C4-2B (cell line): ENCODE data around the gene MEIS1.

Experiments
- H3K27ac ChIP-seq: fragments of 450-650 bp; 2 replicates; pipeline ENCODE4 v1.5.1; 2017
- CTCF ChIP-seq: fragments of 450-650 bp; conservative IDR thresholded peaks from 2 replicates; pipeline ENCODE4 v1.5.1; 2017; ENCODE audit warnings: mild to moderate bottlenecking
- ZFX ChIP-seq: fragments of 450-650 bp; IDR thresholded peaks from 2 replicates; pipeline ENCODE4 v1.6.1; 2017

MEIS1 gene

DNA sequence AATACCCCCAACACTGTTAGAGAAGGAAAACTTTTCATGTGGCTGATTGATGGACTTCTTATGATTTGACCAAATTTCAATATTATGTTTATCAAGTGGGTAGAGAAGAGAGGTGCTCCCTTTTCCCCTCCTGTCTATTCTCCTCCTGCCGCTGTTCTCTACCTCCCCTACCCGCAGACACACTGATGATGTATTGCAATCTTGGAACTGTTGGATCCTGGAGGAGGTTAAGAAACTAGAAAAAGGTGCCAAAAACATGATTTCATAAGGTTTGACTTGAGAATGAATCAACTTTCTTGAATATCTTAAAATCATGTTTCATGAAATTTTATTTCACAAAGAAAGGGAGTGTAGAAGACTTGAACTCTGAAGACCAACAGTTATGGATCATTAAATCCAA is 125.8 kb downstream of the MEIS1 start:
- TF ChIP-seq CTCF (no peak), ZFX (no peak)
- no peak overlapping the region for H3K27ac ChIP-seq

DNA sequence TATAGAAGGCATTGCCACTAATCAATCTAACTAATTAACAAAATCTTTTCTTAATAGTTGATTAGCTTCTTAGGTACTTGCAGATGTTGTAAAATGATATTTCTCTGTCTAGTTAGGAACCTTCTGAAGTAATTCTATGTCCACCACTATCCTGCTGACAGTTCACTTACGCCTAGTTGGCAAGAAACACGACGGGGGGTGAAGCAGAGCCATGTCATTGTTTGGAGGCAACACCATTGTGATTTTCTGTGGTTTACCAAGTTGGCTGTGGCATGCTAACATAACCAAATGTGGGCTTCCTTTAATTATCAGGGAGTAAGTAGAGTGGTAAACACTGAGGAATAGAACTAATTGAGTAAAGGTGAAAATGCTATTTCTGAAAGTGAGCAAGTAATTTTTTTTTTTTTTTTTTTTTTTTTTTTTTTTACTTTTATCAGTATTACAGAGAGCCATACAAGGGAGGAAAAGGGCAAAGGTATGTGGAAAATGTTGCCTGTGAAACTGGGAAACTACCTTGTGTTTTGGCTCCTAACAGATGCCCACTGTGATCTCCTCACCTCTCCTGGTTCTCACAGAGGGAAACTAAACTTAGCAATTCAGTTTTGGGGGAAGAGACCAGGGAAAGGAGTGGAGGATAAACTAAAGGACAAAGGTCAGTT is 126.8 kb downstream of the MEIS1 start:
- no peak overlapping the region for H3K27ac ChIP-seq
- TF ChIP-seq CTCF (no peak), ZFX (no peak)

DNA sequence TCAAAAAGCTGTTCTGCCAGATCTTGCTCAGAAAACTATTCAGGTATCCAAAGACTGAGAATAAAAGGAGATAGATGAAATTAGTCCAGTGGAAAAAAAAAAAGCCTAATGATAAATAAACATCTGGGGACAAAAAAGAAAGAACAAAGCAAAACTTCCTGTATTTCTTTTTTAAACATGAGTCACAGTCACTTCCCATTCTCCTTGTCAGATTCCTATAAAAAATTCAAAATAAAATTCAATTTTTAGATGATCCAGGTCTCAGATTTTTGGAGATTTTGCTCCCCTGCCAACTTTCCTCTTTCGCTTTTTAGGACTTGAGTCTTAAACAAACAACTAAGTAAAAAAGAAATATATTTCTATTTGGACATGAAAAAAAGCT is 127.4 kb downstream of the MEIS1 start:
- no peak for TF ChIP-seq ZFX
- no peak for TF ChIP-seq CTCF

DNA sequence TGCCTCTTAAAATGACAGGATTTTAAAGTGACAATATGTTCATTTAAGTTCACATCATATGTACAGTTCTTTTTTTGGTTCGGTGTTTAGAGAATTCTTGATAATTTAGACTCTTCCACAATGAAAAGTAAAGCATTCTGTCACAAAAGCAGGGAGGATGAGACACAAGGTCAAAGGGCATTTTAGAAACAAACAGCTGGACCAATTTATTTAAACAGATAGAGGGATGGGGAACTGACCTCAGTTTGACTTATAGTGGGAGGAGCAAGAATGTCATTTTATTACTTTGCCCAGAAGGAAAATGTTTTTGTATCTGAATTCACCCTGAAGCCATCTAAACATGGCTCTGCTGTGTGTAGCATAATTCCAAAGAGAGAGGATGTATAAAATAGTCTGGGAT is 128.5 kb downstream of the MEIS1 start:
- no peak for TF ChIP-seq ZFX
- no peak for TF ChIP-seq CTCF

More for the DNA sequence above, 127.4 kb downstream of the MEIS1 start:
- no peak overlapping the region for H3K27ac ChIP-seq

DNA sequence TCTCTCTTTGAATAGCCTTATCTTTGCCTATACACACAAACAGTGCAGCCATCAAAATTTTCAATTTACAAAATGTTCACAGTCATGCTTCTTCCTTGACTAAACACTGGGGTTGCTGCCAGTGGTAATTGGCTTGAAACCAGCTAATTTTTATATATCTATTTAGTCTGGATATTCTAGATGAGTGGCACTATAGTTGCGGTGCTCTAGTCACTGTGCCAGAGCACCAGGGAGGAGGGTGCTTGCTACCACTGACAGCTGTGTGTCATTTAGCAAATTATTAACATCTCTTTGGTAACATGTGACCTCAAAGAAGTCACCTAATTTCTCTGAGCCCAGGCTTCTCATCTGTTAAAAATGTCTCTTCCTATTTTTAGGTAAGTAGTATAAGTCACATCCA is 130.4 kb downstream of the MEIS1 start:
- H3K27ac ChIP-seq: no peak overlapping the region
- TF ChIP-seq CTCF (no peak), ZFX (no peak)

More for the DNA sequence above, 128.5 kb downstream of the MEIS1 start:
- H3K27ac ChIP-seq: no peak overlapping the region

GRCh38 chr2:66566726-66567399 is 131.9 kb downstream of the MEIS1 start:
- no peak overlapping the region for H3K27ac ChIP-seq
- TF ChIP-seq CTCF: no peak
- no peak for TF ChIP-seq ZFX

DNA sequence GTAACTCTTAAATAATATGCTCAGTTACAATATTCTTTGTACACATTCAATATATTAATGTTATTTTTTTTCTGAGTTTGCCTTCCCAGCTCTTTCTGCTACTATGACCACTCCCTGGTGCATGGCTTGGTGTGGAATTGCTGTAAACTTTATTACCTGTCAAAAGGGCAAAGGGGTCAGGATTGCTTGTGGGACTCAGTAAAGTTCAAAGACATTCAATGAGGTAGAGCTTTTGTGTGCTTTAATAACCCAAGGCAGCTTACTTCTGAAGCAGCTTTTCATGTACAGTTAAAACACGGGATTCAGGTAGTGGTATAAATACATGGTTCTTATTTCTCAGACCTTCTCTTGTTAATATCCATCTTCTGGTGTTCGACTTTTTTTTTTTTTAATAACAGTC is 132.8 kb downstream of the MEIS1 start:
- TF ChIP-seq CTCF (no peak), ZFX (no peak)
- no peak overlapping the region for H3K27ac ChIP-seq
